ENCODE data around the gene GPSM1. TPM values are rescaled to one million over a fixed set of nuclear protein-coding genes. Genes with fewer than 3 reads are reported as not detected.
A peak's percentile ranks its signal among the peaks of the same experiment; 100 is the strongest.

The GPSM1 gene
- total RNA-seq, 1 donor from 2014 or later, result 1.9 TPM

DNA sequence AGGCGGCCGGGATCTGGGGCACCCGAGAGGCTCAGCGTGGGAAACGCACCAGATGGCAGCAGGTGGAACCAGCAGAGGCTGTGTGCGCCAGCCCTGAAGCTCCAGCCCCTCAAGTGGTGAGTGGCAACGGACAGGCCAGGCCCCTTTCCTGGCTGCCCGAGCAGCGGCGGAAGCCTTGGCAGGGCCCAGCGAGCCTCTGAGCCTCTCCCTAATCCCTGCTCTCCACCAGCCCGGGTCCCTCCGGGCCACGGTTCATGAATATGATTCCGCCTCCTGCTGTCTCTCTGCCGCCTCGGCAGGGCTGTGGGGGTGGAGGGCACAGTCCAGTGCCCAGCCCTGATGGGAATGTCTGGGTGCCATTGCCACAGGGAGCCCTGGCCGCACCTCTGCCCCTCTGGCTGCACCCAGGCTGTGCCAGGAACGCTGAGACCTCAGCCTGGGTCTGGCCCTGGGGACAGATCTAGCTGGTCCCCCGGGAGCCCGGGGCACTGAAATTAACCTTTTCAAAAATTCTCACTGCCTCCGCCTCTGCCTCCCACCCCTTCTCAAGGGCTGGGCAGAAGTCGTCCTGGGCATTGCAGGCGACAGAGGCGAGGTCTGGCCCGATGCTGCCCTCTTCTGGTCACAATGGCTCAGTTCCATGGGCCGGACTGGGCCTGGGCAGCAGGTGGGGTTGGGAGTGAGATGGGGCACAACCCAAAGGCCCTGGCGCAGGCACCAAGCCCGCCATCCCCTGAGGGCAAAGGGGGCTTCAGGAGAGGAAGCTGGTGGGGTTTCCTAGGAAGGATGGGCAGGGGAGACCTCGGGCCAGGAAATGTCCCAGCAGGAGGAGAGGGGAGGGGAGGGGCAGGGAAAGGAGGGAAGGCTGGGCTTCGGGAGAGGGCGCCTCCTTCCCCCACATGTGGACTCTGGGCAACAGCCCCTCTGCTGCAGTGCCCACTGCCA, 43.8 kb upstream of the GPSM1 start:
- Mint-ChIP-seq H3K36me3 (ENCODE audit: low read depth) (no peaks in the 10 kb centered on the region), H3K27ac (peak overlapping the region; percentile 65), H3K9me3 (no peaks in the 10 kb centered on the region), H3K4me1 (peaks cover 21% of the 10 kb centered on the region), H3K27me3 (peaks cover 11% of the 10 kb centered on the region), H3K4me3 (peak overlapping the region; percentile 79)
- intact Hi-C loops (cut with micrococcal nuclease), result loop anchor here (1.0 to 2.0 kb wide), 7 partner anchors 16 to 316 kb away; no protein-coding TSS in a partner anchor
- DNase-seq (peak; percentile 79), ATAC-seq (ENCODE audit: low read depth) (peak; percentile 86)
- TF ChIP-seq, protein P1, sequence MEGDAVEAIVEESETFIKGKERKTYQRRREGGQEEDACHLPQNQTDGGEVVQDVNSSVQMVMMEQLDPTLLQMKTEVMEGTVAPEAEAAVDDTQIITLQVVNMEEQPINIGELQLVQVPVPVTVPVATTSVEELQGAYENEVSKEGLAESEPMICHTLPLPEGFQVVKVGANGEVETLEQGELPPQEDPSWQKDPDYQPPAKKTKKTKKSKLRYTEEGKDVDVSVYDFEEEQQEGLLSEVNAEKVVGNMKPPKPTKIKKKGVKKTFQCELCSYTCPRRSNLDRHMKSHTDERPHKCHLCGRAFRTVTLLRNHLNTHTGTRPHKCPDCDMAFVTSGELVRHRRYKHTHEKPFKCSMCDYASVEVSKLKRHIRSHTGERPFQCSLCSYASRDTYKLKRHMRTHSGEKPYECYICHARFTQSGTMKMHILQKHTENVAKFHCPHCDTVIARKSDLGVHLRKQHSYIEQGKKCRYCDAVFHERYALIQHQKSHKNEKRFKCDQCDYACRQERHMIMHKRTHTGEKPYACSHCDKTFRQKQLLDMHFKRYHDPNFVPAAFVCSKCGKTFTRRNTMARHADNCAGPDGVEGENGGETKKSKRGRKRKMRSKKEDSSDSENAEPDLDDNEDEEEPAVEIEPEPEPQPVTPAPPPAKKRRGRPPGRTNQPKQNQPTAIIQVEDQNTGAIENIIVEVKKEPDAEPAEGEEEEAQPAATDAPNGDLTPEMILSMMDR (IDR thresholded peaks at IDR 0.05), result no peak
- CTCF ChIA-PET, result interaction anchor here (0.7 to 4.8 kb wide), 12 partner anchors 16 to 178 kb away, joined by 3 to 50 read pairs (median 4); no protein-coding TSS in a partner anchor
- POLR2A ChIA-PET, result interaction anchor here (0.9 to 2.3 kb wide), 6 partner anchors 16 to 188 kb away, joined by 3 to 9 read pairs (median 5); no protein-coding TSS in a partner anchor

DNA sequence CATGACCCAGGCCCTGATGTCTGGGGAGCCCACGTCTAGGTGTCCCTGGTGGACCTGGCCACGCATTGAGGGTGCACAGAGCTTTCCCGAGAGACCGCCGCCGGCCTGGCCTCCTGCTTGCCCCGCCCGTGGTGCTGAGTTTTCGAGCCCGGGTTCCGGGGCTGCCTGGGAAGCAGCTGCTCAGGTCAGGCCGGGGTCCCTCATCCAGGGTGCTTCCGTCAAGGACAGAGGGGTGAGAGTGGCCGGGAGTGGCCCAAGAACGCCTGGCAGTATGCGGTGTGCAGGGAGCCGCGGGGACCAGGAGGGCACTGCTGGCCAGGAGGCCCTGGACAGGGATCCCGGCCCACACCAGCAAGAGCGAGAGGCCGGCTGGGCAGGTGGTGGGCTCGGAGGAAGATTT, 43.0 kb upstream of the GPSM1 start:
- CTCF ChIA-PET, result interaction anchor here (1.3 to 4.8 kb wide), 5 partner anchors 17 to 151 kb away, joined by 3 to 50 read pairs (median 7); no protein-coding TSS in a partner anchor
- Mint-ChIP-seq H3K4me1 (peaks cover 21% of the 10 kb centered on the region), H3K27ac (no peak overlapping the region)

DNA sequence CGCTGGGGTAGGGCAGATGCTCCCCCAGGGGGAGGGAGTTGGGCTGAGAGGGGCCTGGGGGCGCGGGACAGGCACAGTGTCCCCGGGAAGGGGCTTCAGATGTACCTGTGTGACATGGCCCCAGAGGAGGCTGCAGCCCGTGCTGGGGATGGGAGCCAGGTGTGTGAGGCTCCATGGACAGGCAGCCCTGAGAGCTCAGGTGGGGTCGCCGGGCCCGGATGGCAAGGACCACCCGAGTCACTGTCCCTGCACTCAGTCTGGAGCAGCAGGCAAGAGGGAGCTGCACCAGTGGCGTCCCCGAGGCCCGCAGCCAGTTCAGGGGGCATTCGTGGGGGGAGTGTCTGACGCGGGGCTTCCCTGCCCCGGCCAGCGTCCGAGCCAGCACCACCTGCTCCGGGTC, 42.4 kb upstream of the GPSM1 start:
- peaks cover 21% of the 10 kb centered on the region for H3K4me1 Mint-ChIP-seq
- H3K9me3 Mint-ChIP-seq, result no peaks in the 10 kb centered on the region
- no peak overlapping the region for H3K27ac Mint-ChIP-seq
- H3K36me3 Mint-ChIP-seq (ENCODE audit: low read depth), result no peaks in the 10 kb centered on the region
- no peak overlapping the region for H3K4me3 Mint-ChIP-seq
- DNase-seq (no peak), ATAC-seq (ENCODE audit: low read depth) (no peak)
- POLR2A ChIA-PET, result no interaction called here
- H3K27me3 Mint-ChIP-seq, result peaks cover 11% of the 10 kb centered on the region
- CTCF ChIA-PET, result interaction anchor here (2.0 to 4.8 kb wide), 2 partner anchors 116 to 152 kb away, joined by 7 to 50 read pairs; no protein-coding TSS in a partner anchor
- intact Hi-C loops (cut with micrococcal nuclease), result no loop called here
- TF ChIP-seq, protein P1 (IDR thresholded peaks at IDR 0.05), result no peak

More for the DNA sequence above, 43.0 kb upstream of the GPSM1 start:
- H3K9me3 Mint-ChIP-seq, result no peaks in the 10 kb centered on the region
- POLR2A ChIA-PET, result interaction anchor here (2.0 to 2.3 kb wide), 2 partner anchors 59 to 114 kb away, joined by 7 to 9 read pairs; no protein-coding TSS in a partner anchor
- H3K27me3 Mint-ChIP-seq, result peaks cover 11% of the 10 kb centered on the region
- no peaks in the 10 kb centered on the region for H3K36me3 Mint-ChIP-seq (ENCODE audit: low read depth)
- TF ChIP-seq, protein P1 (IDR thresholded peaks at IDR 0.05), result no peak
- intact Hi-C loops (cut with micrococcal nuclease), result no loop called here
- no peak for DNase-seq
- no peak for ATAC-seq (ENCODE audit: low read depth)
- H3K4me3 Mint-ChIP-seq, result no peak overlapping the region

DNA sequence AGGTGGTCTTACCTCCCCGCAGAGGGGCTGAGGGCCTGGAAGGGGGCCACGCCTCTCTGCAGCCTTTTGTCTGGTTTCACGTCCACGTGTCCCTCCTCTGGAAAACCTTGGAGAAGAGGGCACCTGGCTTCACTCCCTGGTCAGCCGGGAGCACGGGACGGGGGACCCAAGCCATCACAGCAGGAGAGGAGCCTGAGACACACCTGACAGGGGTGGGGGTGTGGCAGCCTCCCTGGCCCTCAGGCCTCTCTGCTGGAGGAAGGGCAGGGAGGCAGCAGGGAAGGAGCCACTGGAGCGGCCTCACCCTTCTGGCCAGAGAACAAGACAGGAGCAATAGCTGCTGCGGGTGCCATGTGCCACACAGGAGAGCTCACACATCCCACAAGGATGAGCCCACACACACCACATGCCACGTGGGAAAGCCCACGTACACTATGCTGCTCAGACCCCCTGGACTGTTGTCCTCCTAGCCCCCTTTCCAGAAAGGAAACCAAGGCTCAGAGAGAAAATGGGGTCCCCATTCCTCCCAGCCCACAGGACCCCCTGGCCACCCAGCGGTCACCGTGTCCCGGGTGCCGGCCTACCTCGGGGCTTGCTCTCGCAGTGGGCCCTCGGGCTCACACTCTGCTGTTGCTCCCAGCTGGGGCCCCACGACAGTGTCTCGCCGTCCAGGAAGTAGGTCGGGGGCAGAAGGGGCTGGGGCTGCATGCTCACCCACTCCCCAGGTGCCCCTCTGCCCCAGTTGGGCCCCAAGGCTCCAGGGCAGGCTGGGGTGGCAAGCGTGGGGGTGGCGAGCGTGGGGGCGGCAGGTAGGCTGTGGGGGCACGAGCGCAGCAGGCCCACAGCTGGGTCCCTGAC, 41.6 kb upstream of the GPSM1 start:
- Mint-ChIP-seq H3K4me3 (no peak overlapping the region), H3K27me3 (peaks cover 11% of the 10 kb centered on the region), H3K4me1 (peaks cover 21% of the 10 kb centered on the region), H3K27ac (no peak overlapping the region), H3K9me3 (no peaks in the 10 kb centered on the region), H3K36me3 (ENCODE audit: low read depth) (no peaks in the 10 kb centered on the region)
- intact Hi-C loops (cut with micrococcal nuclease), result no loop called here
- TF ChIP-seq, protein P1 (IDR thresholded peaks at IDR 0.05), result no peak
- no peak for DNase-seq
- ChIA-PET CTCF (interaction anchor here (1.4 to 4.8 kb wide), 2 partner anchors 11 to 117 kb away, joined by 3 to 50 read pairs; no protein-coding TSS in a partner anchor), POLR2A (no interaction called here)
- no peak for ATAC-seq (ENCODE audit: low read depth)
